ENCODE results near the gene HSPA5. TPM values are rescaled to one million over a fixed set of nuclear protein-coding genes. Genes with fewer than 3 reads are reported as not detected.
"Not testable (repeated sequence)": the region's sequence is repeated elsewhere in the genome, so short reads cannot be mapped to it uniquely, and the experiment has no call there.

Gene HSPA5
- total RNA-seq (10 to 100 TPM; 46.5 to 65.4 (median 58.7) TPM), polyA plus RNA-seq (100 to 1,000 TPM in 1 of 3 donors, 10 to 100 TPM in 2; 15.6 to 208 (median 79.3) TPM)

DNA sequence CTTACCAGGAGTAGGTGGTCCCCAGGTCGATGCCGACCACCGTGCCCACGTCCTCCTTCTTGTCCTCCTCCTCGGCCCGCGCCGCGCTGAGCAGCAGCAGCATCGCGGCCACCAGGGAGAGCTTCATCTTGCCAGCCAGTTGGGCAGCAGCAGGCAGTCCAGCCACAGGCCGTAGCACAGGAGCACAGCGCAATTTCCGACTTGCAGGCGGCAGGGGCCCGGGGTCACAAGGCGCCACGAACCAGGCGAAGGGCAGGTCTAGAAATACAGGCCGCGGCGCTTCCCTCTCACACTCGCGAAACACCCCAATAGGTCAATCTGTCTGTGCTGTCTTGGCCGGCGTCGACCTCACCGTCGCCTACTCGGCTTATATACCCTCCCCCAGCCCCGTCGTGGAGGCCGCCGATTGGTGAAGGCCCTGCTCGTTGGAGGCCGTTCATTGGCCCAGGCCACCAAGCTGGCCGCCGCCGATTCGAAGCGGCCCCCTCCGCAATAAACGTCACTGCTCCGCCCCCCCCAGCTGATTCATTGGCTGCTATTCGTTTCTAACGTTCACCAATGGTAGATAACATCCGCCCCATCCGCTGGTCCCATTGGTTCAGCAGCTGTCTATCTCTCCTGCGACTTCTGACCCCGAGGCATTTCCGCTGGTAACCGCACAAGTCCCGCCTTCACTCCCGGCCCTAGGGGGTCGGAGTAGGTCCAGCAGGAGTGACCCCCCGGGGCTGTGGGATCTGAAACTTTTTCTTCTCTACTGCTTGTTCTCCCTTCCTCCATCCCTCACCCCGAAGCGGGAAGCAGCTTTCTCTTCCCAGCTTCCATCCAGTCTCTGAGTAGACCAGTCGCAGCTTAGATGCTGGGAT, at the start of gene HSPA5:
Gene HSPA5, minus strand, starts transcription at position 344 of the 863 bp plus-strand sequence. Its CDS starts 217 bp downstream, at position 127.
- TF ChIP-seq EP300 (IDR thresholded peaks at IDR 0.05) (no peak), POLR2A (IDR thresholded peaks at IDR 0.05) (peak; percentile 93 to 95), POLR2AphosphoS5 (IDR thresholded peaks at IDR 0.05) (peak; percentile 98 to 100 (median 99))
- TF ChIP-seq, protein P1, sequence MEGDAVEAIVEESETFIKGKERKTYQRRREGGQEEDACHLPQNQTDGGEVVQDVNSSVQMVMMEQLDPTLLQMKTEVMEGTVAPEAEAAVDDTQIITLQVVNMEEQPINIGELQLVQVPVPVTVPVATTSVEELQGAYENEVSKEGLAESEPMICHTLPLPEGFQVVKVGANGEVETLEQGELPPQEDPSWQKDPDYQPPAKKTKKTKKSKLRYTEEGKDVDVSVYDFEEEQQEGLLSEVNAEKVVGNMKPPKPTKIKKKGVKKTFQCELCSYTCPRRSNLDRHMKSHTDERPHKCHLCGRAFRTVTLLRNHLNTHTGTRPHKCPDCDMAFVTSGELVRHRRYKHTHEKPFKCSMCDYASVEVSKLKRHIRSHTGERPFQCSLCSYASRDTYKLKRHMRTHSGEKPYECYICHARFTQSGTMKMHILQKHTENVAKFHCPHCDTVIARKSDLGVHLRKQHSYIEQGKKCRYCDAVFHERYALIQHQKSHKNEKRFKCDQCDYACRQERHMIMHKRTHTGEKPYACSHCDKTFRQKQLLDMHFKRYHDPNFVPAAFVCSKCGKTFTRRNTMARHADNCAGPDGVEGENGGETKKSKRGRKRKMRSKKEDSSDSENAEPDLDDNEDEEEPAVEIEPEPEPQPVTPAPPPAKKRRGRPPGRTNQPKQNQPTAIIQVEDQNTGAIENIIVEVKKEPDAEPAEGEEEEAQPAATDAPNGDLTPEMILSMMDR (IDR thresholded peaks at IDR 0.05), result peak in 1 of 4 experiments; percentile 18
- 0 to 1% methylated on average over 59 of the region's 59 CpGs for WGBS, 2 donors
- Histone ChIP-seq H3K27me3 (no peaks in the 10 kb centered on the region), H3K4me3 (peak within 1 kb of the TSS; percentile 90 to 97 (median 96)), H3K9me3 (no peaks in the 10 kb centered on the region), H3K27ac (peak within 1 kb of the TSS; percentile 94 to 100 (median 98)), H3K4me1 (peaks cover 0 to 49% (median 46%) of the 10 kb centered on the region in 4 donors), H3K36me3 (peaks cover 20 to 35% (median 27%) of the 10 kb centered on the region in 4 donors)
- DNase-seq, result peak; percentile 100
- intact Hi-C loops (cut with DNase I), result loop anchor here (1.0 to 5.0 kb wide), 3 partner anchors 20 to 299 kb away; partner anchors contain the start of genes GAPVD1, GOLGA1 and RABEPK

DNA sequence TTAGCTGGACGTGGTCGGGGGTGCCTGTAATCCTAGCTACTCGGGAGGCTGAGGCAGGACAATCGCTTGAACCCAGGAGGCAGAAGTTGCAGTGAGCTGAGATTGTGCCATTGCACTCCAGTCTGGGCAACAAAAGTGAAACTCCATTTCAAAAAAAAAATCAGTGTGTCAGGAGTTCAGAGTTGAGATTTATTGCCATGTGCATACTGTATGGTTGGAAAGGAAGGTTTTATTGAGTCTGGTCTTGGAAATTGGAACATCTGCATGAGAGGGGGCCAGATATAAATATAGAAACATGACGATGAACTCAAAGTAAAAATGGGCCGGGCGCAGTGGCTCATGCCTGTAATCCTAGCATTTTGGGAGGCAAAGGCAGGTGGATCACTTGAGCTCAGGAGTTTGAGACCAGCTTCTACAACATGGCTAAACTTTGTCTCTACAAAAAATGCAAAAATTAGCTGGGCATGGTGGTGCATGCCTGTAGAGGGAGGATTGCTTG, 45.8 kb upstream of the HSPA5 start:
- peak in 3 of 4 donors; percentile 28 to 41 (median 28) for TF ChIP-seq POLR2AphosphoS5 (IDR thresholded peaks at IDR 0.05)
- H3K4me3 ChIP-seq; H3K27me3 ChIP-seq; H3K36me3 ChIP-seq; intact Hi-C loops (cut with DNase I); H3K9me3 ChIP-seq; DNase-seq: not testable (repeated sequence)
- Histone ChIP-seq H3K27ac (peak overlapping the region in 2 of 4 donors; percentile 10 to 40), H3K4me1 (peaks cover 0 to 34% (median 24%) of the 10 kb centered on the region in 4 donors)
- WGBS, 2 donors, result 87 to 93% methylated on average over 7 of the region's 7 CpGs

DNA sequence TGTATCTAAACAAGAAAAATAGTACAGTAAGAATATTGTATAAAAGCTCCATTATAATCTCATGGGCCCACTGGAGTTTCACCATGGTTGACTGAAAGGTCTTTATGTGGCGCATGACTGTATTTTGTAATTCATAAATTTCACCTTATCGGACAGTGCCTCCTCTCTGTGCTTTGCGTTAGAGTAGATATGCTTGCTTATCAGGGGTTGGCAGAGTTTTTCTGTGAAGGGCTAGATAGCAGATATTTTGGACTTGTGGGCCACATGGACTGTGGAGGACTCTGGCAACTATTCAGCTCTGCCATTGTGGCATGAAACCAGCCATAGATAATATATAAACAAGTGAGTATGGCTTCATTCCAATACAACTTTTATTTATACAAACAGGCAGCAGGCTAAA, 43.7 kb upstream of the HSPA5 start:
- Histone ChIP-seq H3K27me3 (no peaks in the 10 kb centered on the region), H3K4me3 (no peak overlapping the region), H3K27ac (no peak overlapping the region), H3K36me3 (peaks cover 0 to 10% (median 0%) of the 10 kb centered on the region in 4 donors), H3K4me1 (peaks cover 0 to 31% (median 25%) of the 10 kb centered on the region in 4 donors), H3K9me3 (no peaks in the 10 kb centered on the region)
- WGBS, 2 donors, result 96 to 98% methylated on average over 3 of the region's 3 CpGs
- no peak for DNase-seq
- intact Hi-C loops (cut with DNase I), result no loop called here
- TF ChIP-seq EP300 (IDR thresholded peaks at IDR 0.05) (no peak), POLR2AphosphoS5 (IDR thresholded peaks at IDR 0.05) (no peak), POLR2A (IDR thresholded peaks at IDR 0.05) (no peak)
- TF ChIP-seq, protein P1 (IDR thresholded peaks at IDR 0.05), result no peak

DNA sequence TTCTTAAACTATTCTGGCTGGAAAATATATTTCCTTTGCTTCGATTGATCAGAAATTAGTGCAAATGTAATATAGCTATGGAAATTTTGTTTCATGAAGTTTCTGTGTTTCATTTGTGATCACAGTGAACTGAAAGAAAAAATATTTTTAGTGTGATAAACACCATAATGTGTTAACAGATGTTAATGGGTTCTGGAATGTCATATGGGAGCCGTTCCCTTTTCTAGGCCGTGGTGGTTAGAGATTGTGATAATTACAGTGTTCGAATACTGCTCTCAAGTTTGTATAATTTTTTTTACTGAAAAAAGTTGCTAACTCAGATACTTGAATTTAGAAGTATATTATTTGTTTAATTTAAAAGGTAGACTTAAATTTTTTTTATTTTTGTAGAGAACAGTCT, 39.8 kb upstream of the HSPA5 start:
- no peaks in the 10 kb centered on the region for H3K27me3 ChIP-seq
- H3K27ac ChIP-seq, result no peak overlapping the region
- no peak for DNase-seq
- H3K4me1 ChIP-seq, result peaks cover 0 to 24% (median 9%) of the 10 kb centered on the region in 4 donors
- WGBS, 2 donors, result 73 to 88% methylated on average over 4 of the region's 4 CpGs
- H3K36me3 ChIP-seq, result peaks cover 0 to 5% (median 0%) of the 10 kb centered on the region in 4 donors
- intact Hi-C loops (cut with DNase I), result no loop called here
- H3K4me3 ChIP-seq, result no peak overlapping the region
- H3K9me3 ChIP-seq, result no peaks in the 10 kb centered on the region
- TF ChIP-seq, protein P1 (IDR thresholded peaks at IDR 0.05), result no peak
- no peak for TF ChIP-seq POLR2A (IDR thresholded peaks at IDR 0.05)
- TF ChIP-seq EP300 (IDR thresholded peaks at IDR 0.05), result no peak
- no peak for TF ChIP-seq POLR2AphosphoS5 (IDR thresholded peaks at IDR 0.05)

DNA sequence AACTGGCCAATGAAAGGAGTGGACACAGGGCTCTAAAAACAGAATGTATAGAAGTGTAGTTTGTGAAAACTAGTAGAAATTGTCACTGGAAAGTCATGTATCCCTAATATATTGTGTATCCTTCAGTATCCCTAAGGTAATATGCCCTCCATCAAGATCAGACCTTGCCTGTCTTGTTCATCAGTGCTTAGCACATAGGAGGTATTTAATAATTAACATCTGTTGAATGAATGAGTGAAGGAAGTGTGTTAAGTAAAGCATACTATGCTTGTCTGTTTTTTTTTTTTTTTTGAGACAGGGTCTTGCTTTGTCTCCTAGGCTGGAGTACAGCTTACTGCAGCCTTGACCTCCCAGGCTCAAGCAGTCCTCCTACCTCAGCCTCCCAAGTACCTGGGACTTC, 36.3 kb upstream of the HSPA5 start:
- Histone ChIP-seq H3K4me1 (peaks cover 0 to 31% (median 16%) of the 10 kb centered on the region in 4 donors), H3K4me3 (no peak overlapping the region), H3K36me3 (peaks cover 0 to 5% (median 0%) of the 10 kb centered on the region in 4 donors), H3K27me3 (no peaks in the 10 kb centered on the region), H3K27ac (no peak overlapping the region), H3K9me3 (no peaks in the 10 kb centered on the region)
- intact Hi-C loops (cut with DNase I), result no loop called here
- no peak for DNase-seq
- TF ChIP-seq POLR2AphosphoS5 (IDR thresholded peaks at IDR 0.05) (no peak), POLR2A (IDR thresholded peaks at IDR 0.05) (no peak), EP300 (IDR thresholded peaks at IDR 0.05) (no peak)
- TF ChIP-seq, protein P1 (IDR thresholded peaks at IDR 0.05), result no peak

Data from sigmoid colon (tissue), 7 donors.